ENCODE results near the gene ASPSCR1.

ASPSCR1 gene

DNA sequence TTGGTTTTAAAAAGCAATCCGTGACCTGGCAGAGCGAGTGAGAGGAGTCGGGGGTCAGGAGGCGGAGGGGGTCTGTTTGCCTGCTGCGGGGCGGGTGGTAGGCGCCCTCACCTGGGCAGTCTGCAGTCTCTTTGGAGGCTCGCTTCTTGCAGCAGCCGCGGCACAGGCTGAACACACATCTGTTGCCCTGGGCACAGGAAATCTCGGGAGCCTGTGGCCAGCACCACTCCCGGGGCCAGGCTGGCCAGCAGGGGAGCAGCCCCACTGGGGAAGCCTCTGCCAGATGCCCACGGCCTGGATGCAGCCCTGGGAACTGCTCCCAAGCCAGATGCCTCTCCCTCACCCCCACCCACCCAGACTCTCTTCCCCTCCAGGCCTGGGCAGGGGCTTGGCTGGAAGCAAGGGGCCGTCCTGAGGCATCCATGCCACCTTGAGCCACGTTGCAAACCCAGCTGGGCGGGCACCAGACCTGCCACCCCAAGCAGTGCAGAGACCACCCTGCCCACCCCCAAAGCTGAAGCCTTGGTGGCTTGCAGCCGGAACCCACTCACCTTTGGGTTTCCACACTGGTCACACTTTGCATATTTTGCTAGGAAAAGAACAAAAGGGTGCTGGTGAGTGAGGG, 80.9 kb downstream of the ASPSCR1 start:
- no peak for DNase-seq

DNA sequence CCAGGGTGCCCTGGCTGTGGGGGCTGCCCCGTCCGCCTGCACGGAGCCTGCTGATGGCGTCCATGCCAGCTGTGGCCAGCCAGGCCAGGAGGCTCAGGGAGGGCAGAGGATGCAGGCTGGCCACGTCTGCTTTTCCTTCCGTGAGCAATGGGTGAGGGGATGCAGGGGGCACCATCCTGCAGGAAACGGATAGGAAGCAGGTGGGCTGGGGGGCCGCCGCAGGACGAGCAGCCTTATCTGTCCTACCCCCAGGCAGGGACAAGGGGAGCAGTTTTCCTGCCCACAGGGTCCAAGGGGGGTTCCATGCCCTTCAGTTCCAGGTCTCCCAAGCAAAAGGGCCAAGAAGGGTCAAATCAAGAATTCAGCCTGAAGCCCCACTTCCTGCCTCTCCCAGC, 81.4 kb downstream of the ASPSCR1 start:
- no peak for DNase-seq

DNA sequence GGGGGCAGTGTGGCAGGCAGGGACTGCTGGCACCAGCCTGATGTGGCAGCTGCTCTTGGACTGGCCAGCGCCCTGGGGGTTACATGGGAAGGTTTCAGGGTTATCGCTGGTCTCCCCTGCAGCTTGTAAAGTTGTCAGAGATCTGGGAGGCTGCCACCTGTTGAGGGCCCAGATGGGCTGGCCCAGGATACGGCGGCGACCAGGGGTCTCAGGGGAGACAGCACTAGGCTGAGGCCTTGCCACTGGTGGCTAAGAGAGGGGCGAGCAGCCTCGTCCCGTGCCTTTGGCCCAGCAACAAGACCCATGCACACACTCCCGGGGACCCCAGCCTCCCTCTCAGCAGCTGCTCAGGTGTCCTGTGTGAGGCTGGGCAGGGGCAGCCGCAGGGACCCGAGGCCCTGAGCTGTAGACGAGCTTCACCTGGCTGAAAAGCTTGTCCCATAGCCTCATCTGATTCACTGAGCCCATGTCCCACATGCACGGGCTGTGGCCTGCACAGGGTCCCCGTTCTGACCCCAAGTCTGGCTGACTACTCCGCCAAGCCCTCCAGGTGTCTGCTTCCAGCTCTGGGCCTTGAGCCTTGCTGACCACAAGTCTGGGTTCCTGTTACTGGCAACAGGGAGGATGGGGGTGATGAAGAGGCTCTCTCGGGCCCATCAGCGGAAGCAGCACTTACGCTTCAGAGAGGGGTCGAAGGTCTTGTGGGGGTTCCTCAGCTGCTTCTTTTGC, 82.0 kb downstream of the ASPSCR1 start:
- no peak for DNase-seq

GRCh38 chr17:82060001-82060380, 82.6 kb downstream of the ASPSCR1 start:
- DNase-seq: no peak

DNA sequence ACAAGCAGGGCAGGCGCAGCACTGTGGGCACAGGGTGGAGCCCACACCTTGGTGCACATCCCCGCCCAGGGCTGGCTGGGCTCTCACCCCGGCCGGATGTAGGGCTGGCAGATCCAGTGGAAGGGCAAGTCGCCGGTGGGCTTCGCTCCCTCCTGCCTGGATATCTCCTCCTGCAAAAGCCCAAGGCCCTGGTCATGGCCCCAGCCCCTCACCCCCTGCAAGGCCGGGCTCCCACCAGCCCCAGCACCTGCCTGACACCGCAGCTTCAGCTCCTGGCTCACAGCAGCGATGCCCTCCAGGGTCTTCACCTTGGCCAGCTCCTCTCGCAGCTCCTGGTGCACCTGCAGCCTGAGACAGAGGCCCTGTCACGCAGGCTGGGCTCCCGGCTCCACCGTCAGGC, 83.2 kb downstream of the ASPSCR1 start:
- no peak for DNase-seq

- no peak for DNase-seq
Measured at GRCh38 chr17:82061047-82061925, 83.9 kb downstream of the ASPSCR1 start.

DNA sequence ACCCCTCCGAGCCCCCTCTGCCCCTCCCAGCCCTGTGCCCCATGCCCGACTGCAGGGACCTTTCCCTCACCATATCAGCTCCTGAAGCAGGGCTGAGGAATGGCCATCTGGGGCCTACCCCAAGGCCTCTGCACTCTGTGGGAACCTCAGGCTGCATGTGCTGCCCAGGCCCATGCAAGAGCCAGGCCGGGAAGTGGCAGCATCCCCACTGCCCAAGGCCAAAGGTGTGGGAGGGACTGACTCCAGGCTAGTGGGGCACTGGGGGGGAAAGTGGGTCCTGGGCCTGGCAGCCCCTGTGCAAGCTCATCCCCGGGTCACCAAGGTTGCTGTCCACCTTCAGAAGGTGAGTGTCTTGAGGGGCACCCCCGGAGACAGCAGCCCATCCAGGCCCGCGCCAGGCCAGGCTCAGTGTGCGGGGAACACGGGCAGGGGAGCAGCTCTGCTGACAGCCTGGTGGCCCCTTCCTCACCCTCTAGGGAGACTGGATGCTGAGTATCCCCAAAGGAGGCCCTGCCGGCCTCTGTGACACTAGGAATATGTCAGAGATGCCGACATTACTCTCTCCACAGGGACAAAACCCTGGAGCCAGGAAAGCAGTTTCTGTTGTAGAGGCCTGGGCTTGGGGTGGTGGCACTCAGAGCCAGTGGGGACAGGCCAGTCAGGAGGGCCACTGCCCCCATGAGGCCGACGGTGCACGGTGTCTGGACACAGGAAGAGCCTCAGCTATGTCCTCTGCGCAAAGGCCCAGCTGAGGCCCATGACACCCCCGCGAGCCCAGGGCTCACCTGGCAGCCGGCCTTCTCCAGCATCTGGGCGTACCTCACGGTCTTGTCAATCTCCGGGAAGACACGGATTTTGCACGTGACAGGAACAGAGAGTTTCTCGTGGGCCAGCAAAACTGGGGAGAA, 84.9 kb downstream of the ASPSCR1 start:
- no peak for DNase-seq

DNA sequence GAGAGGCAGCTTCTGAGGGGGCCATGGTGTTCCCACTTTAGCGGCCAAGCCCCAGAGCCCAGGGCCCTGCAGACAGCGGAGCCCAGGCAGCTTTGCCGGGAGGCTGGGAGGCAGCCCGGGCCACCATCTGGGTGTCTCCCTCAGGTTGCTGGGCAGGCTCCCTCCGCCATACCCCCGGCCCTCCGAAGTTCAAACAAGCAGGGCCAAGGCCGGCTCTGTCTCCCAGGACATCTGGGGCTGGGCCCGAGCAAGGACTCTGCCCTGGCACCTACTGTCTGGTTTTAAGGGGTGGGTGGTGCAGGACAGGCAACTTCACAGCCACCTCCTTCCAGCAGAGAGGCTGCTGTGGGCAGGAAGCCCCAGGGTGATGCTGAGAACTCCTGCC, 85.5 kb downstream of the ASPSCR1 start:
- DNase-seq: no peak

DNA sequence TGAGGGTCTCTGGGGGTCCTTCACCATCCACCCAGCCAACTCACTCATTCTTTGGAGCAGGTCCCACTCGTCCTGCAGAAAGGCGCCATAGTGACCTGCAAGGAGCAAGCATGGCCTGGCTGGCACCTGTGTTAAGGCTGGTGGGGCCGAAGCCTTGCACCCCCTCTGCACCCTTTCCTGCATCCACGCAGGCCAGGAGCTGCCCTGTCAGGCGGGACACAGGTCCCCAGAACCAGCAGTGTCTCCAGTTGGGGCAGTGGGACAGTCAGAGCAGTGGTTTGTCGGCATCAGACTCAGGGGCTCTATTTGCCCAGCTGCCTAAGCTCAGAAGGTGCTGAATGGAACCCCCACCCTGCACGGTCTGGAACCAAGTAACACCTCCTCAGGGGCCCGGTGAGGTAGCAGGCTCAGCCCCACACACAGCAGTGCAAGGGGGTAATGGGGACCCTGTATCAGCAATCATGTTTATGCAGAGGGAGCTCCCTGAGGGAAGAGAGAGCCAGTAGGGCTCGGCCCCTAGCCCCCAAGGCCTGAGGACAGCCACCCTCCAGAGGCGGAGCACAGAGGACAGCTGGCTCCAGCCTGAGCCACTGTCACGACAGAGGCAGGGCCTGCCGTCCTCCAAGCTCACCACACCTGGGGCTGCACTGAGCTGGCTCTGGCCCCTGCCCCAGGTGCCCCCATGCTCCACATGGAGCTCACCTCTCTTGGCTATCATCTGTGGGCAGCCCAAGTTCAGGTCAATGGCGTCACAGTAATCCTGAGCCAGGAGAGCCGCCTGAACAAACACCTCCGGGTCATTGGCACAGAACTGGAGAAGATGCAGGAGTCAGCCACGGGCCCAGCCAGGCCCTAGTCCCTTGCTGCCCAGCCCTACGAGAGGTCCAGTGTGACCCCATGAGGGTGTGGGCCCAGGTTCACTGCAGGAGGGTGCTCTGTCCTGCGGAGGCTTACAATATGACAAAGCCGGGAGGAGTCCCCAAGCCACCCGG, 86.3 kb downstream of the ASPSCR1 start:
- DNase-seq: no peak

- no peak for DNase-seq
Measured at GRCh38 chr17:82064433-82065192, 87.2 kb downstream of the ASPSCR1 start.

GRCh38 chr17:82065193-82065637, 87.8 kb downstream of the ASPSCR1 start:
- no peak for DNase-seq

GRCh38 chr17:82065638-82066303, 88.3 kb downstream of the ASPSCR1 start, which contains the start of gene DUS1L:
Gene DUS1L (minus strand): TSS chr17:82065804. CDS start chr17:82065059, 745 bp downstream.
- peak in 1 of 2 experiments; percentile 74 for DNase-seq
